GM19035 (cell line): ENCODE measurements around the gene GLIS2.
A peak's percentile ranks its signal among the peaks of the same experiment; 100 is the strongest.

ENCODE experiments used
- ATAC-seq: cut with Tn5 transposase; IDR thresholded peaks from one replicate; pipeline ENCODE4 v1.9.1; 2021; ENCODE audit not compliant: unreplicated experiment

GLIS2 gene

GRCh38 chr16:4319454-4320421, 3.9 kb downstream of the GLIS2 start:
- peak; percentile 46 for ATAC-seq

- no peak for ATAC-seq
Observed at GRCh38 chr16:4320571-4321137, 4.8 kb downstream of the GLIS2 start.

GRCh38 chr16:4321286-4322120, 5.6 kb downstream of the GLIS2 start:
- no peak for ATAC-seq

- no peak for ATAC-seq
Observed at GRCh38 chr16:4322121-4323052, 6.5 kb downstream of the GLIS2 start.

GRCh38 chr16:4323071-4323844, 7.4 kb downstream of the GLIS2 start:
- ATAC-seq, result no peak

- no peak for ATAC-seq
Observed at GRCh38 chr16:4323845-4324488, 8.1 kb downstream of the GLIS2 start.

GRCh38 chr16:4324492-4325252, 8.8 kb downstream of the GLIS2 start:
- ATAC-seq, result no peak

GRCh38 chr16:4325253-4325758, 9.4 kb downstream of the GLIS2 start:
- no peak for ATAC-seq

GRCh38 chr16:4327386-4328045, 11.6 kb downstream of the GLIS2 start:
- no peak for ATAC-seq

GRCh38 chr16:4328046-4328781, 12.3 kb downstream of the GLIS2 start:
- ATAC-seq, result no peak

- no peak for ATAC-seq
Observed at GRCh38 chr16:4328782-4329775, 13.2 kb downstream of the GLIS2 start.

- no peak for ATAC-seq
Observed at GRCh38 chr16:4330277-4330874, 14.5 kb downstream of the GLIS2 start.

GRCh38 chr16:4332083-4332482, 16.2 kb downstream of the GLIS2 start:
- no peak for ATAC-seq

GRCh38 chr16:4332623-4333307, 16.9 kb downstream of the GLIS2 start:
- ATAC-seq, result no peak

- ATAC-seq, result no peak
Observed at GRCh38 chr16:4333308-4333638, 17.4 kb downstream of the GLIS2 start.
